Stimulated activated CD4-positive, alpha-beta T cell treated with anti-CD3 and anti-CD28 coated beads, Interleukin-4, amount 100 ng/mL, for 48 hours (primary cell): Measurements from ENCODE around the gene HNRNPA2B1.
"Not testable (repeated sequence)": the region's sequence is repeated elsewhere in the genome, so short reads cannot be mapped to it uniquely, and the experiment has no call there.

Source experiments
- DNase-seq, 2 donors: peaks; one replicate each; pipeline ENCODE4 v3.0.0-alpha.2; 2020; ENCODE audit warnings: low read depth in 2 of 2

Gene HNRNPA2B1

DNA sequence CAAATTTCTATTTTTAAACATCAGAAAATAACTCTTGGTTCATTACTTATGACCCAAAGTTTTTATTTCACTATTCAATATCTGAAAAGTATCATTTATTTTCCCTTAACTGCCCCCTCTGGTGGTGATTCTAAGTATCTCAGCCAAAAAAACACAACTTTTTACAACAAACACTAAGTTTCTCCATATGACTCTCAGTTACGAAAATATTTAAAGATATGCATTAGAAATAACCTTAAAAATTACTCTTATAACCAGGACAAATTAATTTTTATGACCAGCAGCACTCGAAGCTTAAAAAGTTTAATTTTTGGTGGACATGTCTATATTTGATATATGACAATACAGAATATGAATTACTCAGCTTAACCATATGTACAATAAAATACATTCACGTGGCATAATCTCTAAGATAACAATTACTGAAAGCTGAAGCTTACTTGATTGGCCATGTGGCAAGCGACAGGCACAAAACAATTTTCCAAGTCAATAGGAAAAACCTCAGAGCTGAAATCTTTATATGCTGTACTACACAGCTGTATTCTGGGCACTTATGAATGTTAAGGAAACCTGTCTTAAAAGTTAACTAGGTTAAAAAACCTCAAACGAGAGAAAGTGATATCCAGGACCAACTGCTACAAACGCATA lies 2.3 kb downstream of the HNRNPA2B1 start:
- no peak for DNase-seq

DNA sequence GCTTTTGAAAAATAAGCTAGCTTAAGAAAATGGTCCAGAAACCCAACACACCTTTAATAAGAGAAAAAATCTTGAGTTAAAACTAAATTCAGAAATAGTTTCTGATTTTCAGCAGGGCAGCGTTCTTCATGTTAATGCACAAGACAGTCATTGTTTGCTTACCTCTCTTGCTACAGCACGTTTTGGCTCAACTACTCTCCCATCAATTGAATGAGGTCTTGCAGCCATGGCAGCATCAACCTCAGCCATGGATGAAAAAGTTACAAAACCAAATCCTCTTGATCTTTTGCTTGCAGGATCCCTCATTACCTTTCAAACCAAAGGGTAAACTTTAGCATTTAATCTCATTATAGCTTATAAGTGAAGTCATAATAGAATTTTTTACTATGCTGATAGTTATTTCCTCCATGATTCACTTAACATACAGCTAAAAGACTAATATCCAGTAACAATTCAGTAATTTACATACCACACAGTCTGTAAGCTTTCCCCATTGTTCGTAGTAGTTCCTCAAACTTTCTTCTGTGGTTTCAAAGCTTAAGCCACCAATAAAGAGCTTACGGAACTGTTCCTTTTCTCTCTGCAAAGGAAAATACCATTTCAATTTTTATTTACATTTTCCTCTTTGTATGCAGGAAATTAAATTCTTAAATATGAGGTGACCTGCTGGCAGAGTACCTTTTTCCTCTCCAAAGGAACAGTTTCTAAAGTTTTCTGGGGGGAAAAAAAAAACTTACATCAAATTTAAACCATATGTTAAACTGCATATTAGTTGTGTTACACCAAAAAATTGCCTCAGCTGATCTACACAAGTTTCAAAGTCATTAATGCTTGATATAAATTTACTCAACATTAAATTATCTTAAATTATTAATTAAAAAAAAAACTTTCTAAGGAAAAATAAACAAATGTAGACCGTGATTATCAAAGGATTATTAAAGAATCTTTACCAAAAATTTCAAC lies 3.1 kb downstream of the HNRNPA2B1 start:
- no peak for DNase-seq

DNA sequence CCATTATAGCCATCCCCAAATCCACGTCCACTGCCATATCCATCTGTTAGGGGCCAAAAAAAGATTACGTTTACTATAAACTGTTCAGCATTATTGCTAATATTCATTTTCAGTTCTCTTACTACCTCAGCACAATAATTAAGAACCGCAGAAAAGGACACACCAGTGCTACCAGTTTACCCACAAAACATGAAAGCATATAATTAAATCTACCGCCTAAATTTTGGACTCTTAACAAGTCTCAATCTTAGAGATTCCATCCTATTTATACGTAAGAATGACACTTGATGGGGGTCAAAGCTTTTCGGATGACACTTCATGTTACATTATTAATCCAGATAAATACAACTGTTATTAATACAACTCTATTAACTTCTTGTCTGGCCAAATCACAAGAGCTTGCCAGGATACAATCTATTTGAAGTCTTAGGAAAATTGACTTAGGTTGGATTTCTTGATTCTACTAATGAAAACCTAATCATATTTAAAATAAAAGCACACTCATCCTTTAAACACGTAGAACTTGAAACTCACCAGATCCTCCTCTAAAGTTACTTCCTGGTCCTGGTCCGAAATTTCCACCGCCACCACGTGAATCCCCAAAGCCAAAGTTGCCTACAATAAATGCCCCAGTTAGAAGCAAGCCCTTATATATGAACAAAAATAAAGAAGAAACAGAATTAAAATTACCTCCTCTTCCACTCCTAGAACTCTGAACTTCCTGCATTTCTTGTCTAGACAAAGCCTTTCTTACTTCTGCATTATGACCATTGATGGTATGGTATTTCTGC lies 4.5 kb downstream of the HNRNPA2B1 start:
- DNase-seq = no peak

DNA sequence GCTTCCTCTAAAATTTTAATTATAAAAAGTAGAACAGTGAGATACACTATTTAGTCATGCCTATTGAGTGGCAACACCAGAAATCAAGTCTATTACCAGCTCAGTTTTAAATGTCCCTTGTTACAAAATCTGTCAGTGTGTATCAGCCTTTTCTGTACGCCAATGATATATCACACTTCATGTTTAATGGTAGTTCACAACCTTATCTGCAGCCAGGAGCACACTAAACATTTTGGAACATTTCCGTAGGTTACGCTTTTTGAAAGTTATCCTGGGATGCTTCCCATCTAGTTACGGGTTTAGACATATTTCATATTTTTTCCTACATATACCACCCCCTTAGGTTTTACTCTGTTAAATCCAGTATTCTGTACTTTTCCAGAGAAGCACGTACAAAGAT lies 5.4 kb downstream of the HNRNPA2B1 start:
- no peak for DNase-seq

DNA sequence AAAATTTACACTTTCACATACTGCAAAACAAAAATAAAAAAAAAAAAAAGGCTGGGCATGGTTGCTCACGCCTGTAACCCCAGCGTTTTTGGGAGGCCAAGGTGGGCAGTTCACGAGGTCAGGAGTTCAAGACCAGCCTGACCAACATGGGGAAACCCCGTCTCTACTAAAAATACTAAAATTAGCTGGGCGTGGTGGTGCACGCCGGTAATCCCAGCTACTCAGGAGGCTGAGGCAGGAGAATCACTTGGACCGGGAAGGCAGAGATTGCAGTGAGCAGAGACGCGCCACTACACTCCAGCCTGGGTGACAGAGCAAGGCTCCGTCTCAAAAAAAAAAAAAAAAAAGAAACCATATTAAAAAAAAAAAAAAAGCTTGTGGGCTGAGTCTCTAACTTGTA lies 5.8 kb downstream of the HNRNPA2B1 start:
- not testable (repeated sequence) for DNase-seq

DNA sequence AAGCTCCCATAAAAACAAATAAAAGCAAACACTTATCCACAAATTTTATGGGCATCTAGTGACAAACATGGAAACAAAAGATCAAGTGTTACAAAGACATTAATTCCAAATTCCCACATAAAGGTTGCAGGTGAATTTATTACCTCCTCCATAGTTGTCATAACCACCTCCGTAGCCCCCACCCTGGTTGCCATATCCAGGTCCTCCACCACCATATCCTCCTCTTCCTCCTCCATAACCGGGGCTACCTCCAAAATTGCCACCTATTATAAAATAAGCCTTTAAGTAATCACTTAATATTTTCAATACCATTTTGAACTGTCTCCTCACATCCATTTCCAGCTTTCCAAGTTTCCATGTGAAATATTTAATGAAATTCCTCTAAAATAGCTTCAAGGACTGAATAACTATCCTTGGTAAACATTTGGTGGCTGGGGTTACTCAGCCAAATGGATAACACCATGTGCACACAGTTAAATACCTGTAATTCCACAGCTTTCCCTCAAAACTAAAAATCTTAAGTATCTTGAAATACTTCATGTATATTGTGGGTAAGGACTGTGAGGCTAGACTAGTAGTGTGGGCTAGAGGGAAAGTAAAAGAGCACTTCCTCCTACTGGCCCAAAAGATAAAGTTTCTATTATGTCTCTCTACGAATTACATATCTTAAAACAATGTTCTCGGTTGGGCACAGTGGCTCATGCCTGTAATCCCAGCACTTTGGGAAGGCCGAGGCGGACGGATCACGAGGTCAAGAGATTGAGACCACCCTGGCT lies 6.9 kb downstream of the HNRNPA2B1 start:
- DNase-seq = no peak

DNA sequence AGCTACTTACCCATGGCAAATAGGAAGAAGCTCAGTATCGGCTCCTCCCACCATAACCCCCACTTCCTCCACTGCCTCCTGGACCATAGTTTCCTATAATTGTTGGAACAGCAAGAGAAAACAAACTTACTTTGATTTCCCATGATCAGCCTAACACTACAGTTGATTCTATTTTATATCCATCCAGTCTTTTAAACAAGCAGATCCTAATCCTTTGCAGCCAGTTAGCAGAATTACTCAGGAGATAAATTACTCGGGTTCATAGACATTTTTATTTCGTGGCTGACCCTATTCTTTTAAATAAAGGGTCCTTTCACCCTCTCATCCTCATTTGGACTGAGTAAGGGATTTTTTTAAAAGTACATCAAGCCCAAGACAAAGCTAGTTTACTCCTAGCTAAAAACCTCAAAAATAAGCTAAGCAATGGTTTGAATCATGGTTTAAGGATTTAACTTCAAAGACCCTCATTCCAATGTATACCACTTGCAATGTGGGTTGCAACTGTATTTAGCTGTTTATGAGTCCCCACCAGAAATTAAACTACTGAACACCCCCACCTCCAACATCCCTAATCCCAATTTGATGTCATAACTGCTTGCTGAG lies 8.0 kb downstream of the HNRNPA2B1 start:
- DNase-seq = no peak

DNA sequence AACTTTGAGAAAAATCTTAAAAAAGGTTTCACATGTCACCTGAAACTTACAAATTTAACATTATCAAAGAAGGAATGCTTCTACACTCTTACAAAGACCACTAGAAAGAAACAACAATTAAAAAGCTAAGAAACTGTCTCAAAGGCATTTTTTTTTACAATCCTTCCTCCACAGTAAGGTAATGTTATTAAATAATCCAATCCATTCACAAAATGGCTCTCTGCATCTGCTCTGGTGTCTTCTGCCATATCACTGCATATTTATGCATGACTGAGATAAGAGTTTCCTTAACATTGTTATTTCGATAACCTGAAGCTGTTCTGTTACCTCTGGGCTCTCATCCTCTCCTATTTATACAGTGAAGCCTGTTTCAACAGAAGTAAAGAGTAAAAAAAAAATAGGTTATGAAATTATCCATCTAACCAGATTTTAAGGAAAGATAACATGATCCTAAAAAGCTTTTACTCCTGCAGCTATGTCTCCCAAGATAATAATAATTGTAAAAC lies 8.5 kb downstream of the HNRNPA2B1 start:
- DNase-seq = no peak

DNA sequence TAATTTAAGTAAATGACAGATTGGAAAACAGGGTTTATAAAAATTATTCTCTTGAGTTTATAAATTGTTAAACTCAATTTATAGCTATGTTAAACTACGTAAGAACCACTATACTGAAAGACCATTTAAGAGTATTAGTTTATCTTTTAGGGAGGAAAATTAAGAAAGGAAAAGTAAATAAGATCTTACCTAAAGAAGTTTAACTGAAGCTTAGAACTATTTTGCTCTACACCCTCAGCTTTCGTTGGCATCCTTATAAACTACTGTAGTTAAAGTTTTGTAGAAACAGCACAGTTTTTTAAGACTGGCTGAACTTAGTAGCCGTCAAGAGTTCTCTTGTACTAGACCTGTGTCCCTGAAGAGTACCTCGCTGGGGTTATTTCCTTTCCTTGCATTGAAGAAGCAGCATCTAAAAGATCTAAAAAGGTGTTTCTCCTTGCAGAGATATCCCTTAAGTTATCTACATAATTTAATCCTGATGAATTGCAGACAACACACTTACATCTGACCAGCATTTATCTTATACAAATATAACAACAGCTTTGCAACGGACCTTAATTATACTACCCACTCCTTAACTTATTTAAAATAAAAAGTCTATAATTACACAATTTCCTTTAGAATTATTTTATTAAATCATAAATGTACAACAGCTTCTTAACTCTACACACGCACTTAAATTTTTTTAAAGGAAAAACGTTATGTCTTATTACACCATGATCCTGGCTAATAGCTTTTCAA lies 9.1 kb downstream of the HNRNPA2B1 start:
- no peak for DNase-seq

DNA sequence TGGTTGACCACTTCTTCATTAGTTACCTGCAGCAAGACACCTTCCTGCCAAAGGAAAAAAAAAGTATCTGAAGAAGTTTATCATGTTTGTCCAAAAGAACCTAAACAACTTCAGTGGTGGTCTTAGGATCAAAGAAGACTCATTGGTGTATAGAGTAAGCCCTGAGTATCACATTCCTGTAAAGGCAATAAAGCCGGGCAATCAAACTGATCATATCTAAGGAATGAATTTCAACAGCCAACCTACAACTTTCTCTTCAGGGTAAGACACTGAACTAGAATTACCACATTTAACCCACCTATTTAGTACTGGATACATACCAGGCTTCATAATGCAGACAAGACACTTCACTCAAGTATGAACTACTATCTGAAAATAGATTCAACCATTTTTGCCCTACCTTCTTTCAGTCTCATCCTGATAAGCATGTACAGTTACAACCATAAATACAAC lies 10.1 kb downstream of the HNRNPA2B1 start:
- DNase-seq = no peak

DNA sequence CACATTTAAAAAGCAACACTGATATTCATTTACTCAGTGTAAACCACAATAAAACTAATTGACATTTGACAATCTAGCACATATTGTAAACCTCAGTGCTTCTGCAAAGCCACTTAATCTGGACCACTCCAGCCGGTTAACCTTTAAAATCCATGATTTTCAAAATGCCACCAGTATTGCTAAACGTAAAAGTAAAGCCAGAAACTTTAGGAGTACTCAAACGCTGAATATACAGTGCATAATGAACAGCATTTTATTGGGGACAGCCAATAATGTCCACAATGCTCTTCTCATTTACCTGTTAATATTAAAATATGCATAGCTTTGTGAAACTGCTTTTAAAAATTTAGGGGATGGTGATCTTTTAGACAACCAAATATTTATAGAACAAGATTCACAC lies 10.8 kb downstream of the HNRNPA2B1 start:
- DNase-seq = no peak

DNA sequence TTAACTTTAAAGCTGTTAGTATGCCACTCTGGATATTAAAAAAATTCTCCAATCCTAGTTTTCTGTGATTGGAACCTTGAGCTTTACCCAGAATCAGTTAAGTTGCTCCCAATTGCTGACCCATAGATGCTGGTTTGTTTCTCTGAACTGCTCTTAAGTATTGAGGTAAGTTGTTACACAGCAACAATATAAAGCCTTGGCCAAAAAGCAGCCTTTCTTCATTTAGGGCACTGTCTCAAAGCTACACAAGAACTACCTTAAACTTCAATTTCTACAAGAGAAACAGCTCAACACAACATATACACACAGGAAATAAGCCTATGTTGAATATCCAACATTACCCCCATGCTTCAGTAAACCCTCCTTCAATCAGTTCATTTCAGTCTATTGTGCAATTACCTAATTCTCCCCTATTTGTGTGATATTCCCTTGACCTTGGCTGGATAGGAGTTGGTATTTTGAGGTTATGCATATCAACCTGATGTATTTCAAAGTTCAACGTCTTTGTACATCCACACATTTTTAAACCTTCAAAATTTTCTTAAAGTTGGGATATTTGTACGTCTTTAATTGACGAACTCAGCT lies 11.5 kb downstream of the HNRNPA2B1 start:
- no peak for DNase-seq

DNA sequence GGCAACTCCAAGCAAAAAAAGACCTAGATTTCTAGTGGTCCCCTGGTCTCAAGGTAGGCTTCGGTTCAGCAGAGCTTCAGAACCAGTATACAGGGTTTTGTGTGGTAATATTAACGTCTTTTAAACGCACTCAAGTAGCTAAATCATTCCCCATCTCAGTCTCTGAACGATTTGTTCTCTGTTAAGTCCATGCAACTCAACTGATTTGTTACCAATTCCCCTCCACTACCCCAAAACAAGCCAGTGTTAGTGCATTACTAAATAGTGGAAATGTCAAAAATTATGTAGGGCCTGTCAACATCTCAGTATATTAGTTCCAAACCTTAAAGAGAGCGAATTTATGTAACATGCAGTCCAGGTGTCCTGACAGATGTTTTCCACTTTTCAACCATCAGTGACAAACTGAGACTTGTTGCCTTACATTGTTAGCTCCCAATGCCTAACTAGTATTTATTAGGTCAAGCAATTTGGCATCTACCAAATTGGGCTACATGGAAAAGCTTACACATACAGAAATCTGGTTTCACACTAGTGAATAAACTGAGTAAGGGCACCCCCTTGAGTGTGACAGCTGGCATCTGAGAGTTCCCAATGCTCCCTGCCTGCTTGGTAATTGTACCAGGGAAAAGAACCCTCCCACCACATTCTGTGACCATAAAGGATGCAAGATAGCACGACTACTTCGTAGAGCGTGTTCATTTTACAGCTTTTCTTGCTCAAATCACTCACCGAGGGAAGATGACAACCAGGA lies 12.2 kb downstream of the HNRNPA2B1 start:
- DNase-seq = no peak

DNA sequence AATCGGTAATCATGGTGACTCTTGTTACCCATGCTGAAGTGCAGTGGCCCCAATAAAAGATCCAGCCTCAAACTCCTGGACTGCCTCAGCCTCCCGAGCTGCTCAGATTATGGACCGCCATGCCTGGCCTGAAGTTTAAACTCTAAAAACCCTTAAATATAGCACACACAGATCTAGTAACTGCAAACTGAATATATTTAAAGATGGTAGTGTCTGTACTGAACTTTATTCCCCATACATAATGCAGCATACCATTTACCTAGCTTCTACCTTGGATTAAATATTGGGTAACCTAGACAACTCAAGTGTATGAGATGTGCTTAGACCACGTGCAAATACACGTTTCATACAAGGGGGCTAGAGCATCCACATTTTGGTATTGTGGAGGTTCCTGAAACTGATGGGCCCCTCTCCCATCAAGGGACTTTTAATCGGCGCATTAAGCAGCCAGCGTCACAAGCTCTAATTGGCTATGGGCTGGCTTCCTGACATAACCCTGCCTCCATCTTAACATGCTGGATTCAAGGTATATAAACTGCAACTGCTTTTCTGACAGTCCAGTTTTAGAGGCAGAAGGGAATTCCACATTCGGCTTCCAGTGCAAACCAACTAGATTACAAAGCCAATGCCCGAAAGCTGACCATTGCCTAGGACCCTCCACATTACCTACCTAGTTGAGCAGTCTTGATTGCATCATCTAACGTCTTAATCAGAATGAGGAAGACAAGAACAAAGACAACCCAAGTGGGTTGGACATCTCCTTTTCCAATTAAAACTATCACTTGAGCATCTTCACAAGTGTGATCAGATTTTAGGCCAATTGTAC lies 13.0 kb downstream of the HNRNPA2B1 start:
- DNase-seq = no peak

DNA sequence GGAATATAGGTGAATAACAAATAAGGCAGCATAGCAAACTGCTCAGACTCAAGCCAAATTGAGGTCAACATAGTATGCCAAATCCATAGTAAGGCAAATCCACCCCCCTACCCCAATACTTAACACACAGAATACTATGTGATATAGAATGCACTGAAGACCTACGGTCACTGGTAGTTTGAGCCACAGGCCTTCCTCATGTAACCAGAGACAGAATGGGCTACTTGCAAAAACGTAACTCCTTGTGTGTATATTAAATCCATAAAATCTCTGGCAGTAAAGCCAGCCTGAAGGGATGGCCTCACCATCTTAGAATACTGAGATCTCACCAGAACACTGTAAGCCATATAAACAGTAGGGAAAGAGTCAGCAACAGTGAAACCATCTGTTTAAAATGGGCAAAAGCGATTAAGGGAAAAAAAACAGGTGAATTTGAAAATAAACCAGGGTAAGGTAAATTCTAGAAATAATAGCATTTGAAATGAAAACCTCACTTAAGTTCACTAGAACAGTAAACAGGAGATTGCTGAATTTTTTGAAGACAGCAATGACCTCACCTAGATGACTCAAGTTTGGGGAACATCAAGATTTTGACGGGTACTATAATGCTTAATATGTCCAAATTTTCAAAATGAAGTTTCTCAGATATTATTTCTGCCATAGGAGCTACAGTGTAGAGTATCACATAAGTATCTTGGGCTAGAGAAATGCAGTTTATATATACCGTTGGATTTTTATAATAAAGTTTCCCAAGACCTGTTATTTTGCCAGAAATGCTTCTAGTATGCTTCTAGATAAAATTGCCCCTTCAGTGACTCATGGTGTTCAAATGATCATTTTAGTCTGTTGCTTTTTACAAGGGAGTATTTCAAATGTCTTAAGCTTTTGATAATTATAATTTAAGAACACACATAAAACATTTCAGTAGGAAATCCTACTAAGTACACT lies 13.9 kb downstream of the HNRNPA2B1 start:
- no peak for DNase-seq

DNA sequence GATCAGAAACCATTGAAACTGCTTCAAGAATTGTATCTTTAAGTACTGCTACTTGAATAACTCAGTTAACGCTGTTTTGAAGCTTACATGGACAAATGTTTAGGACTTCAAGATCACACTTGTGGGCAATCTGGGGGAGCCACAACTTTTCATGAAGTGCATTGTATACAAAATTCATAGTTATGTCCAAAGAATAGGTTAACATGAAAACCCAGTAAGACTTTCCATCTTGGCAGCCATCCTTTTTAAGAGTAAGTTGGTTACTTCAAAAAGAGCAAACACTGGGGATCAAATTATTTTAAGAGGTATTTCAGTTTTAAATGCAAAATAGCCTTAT lies 14.7 kb downstream of the HNRNPA2B1 start:
- no peak for DNase-seq
